ENCODE data around the gene HDAC8.

Gene HDAC8

DNA sequence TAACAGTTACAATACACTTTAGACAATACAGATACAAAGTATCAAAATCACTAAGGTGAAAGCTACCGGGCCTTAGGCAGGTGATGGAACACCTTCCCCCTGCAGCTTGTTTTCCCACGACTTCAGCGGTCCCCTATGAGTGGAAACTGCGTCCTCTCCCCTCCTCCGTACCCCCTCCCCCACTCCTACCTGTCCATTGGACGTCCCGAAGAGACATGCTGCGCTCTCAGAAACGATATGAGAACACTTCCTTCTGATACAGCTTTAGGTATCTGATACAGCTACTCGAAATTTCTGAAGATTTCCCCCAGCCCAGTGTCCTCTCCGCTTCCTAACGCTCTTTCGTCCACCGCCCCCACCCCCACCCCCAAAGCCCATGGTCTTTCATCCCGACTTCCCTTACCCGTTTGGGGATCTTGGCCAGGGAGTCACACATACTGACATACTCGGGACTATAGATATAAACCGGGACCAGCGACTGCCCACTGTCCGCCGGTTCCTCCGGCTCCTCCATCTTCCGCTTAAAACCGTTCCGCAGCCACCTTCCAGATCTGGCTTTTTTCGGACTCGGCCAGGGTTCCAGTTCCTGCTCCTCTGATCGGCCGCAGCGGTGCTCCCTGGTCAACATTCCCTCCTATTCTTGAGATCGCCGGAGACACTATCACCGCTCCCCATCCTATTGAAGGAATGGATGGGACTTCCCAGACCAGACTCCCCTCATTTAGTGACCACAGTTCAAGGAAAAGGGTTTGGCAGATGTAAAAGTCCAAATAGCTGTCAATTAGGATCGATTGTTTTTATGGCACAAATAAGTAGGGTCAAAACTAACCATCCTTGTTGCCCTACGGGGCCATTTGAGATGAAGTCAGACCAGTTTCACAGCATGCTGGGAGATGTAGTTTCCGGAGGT, at the start of gene HDAC8:
Gene HDAC8 (minus strand): TSS at position 596 of the 910 bp plus-strand sequence. CDS start 82 bp downstream, at position 514.
- peak within 1 kb of the TSS; percentile 80 for H3K4me3 ChIP-seq (ENCODE audit: low read depth, low read length)
- TF ChIP-seq, protein P1, sequence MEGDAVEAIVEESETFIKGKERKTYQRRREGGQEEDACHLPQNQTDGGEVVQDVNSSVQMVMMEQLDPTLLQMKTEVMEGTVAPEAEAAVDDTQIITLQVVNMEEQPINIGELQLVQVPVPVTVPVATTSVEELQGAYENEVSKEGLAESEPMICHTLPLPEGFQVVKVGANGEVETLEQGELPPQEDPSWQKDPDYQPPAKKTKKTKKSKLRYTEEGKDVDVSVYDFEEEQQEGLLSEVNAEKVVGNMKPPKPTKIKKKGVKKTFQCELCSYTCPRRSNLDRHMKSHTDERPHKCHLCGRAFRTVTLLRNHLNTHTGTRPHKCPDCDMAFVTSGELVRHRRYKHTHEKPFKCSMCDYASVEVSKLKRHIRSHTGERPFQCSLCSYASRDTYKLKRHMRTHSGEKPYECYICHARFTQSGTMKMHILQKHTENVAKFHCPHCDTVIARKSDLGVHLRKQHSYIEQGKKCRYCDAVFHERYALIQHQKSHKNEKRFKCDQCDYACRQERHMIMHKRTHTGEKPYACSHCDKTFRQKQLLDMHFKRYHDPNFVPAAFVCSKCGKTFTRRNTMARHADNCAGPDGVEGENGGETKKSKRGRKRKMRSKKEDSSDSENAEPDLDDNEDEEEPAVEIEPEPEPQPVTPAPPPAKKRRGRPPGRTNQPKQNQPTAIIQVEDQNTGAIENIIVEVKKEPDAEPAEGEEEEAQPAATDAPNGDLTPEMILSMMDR (IDR thresholded peaks at IDR 0.05; ENCODE audit: insufficient read depth, low read depth, low read length, missing control alignments): no peak
- peak; percentile 85 for DNase-seq (ENCODE audit: low read depth)

DNA sequence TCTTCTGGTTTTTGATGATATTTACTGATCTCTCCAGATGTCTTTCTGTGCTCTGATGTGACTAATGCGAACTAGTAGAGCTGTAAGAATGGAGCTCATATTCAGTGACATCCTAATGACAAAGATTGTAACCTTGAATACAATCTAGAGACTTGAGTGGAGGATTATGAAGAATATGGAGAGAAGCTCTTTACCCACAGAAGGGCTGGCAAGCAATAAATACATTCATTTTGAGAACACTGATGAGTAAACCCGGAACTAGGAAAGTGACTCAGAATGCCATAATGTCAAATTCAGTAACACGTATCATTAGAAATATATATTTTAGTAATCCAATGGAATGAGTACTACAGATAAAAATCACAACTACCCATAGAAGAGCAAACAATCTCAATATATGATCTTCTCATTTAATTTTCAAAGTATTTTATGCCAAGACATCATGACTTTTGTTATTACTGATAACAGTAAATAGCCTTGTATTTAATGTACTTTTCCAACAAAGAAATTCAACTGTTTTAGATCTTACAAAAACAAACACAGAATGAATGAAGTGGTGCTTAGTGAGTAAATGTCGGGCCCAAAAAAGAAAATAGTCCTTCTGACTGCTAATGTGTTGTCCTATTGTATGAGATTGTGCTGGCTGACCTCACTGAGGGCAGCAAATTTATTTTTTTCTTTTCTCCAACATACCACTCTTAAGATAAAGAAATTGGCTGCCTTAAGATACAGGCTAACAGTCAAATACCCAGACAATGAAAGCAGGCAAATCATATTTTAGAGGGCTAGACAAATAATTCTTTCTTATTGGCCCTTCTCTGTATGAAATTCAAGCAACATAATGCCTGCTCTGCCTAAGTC, 49.2 kb upstream of the HDAC8 start:
- H3K4me3 ChIP-seq (ENCODE audit: low read depth, low read length): no peak overlapping the region
- peak; percentile 48 for DNase-seq (ENCODE audit: low read depth)
- TF ChIP-seq, protein P1 (IDR thresholded peaks at IDR 0.05; ENCODE audit: insufficient read depth, low read depth, low read length, missing control alignments): no peak

DNA sequence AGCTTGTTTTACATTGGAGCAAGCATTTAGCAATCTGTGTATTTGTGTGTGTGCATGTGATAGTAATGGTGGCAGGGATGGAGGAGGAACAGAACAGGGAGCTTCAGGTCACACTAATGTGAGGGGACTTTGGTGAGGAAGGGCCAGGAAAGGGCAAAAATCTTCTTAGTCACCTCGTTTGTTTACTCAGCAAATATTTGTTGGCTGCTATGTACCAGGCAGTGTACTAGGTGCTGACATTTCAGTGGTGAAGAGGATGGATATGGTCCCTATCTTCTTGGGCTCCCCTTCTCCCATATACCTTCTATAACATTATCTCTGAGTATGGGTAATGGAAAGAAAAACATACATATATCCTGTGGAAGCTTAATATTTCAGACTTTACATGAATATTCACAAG, 48.5 kb upstream of the HDAC8 start:
- TF ChIP-seq, protein P1 (IDR thresholded peaks at IDR 0.05; ENCODE audit: insufficient read depth, low read depth, low read length, missing control alignments): no peak
- H3K4me3 ChIP-seq (ENCODE audit: low read depth, low read length): no peak overlapping the region
- DNase-seq (ENCODE audit: low read depth): no peak

DNA sequence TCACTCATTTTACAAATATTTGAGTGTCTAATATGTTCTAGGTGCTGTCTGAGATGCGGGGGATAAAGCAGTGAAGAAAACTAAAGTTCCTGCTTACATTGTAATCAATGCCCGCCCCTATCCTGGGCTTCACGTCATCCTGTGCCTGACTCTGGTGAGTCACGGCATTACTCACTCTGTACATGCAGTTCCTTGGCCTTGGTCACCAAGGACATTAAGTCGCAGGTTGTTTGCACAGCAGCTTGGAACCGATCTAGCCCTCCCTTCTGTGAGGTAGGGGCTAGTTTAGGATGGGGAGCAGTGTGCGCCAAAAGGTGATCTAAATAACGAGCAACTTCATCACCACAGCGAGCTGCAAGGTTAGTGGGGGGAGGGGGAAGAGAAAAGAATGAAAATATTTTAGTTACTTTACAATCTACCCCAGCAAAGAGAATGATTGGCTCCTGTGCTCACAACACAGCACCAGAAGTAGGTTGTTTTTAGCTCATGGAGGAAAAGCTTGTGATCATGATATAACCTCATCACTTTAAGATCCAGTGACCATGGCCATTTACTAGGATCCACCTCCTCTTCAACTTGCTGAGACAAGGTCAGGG, 48.0 kb upstream of the HDAC8 start:
- TF ChIP-seq, protein P1 (IDR thresholded peaks at IDR 0.05; ENCODE audit: insufficient read depth, low read depth, low read length, missing control alignments): no peak
- no peak overlapping the region for H3K4me3 ChIP-seq (ENCODE audit: low read depth, low read length)
- no peak for DNase-seq (ENCODE audit: low read depth)

DNA sequence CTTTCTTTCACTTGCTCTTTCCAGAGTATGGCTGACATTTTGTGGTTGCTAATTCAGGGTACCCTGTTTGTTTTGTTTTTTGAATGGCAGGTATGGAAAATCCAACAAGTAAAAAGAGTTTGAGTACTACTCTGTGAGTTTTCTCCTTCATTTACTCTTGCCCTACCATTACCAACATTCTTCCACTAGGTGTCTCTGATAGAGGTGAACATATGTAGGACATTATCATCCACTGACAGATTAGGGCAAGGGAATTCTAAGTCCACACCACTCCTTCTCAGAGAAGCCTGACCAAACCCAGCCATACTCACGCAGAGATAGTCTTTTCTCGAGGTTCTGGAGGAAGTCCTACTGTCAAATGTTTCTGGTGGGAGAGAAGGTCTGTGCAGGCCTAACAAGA, 36.7 kb upstream of the HDAC8 start:
- TF ChIP-seq, protein P1 (IDR thresholded peaks at IDR 0.05; ENCODE audit: insufficient read depth, low read depth, low read length, missing control alignments): no peak
- DNase-seq (ENCODE audit: low read depth): no peak
- H3K4me3 ChIP-seq (ENCODE audit: low read depth, low read length): no peak overlapping the region

DNA sequence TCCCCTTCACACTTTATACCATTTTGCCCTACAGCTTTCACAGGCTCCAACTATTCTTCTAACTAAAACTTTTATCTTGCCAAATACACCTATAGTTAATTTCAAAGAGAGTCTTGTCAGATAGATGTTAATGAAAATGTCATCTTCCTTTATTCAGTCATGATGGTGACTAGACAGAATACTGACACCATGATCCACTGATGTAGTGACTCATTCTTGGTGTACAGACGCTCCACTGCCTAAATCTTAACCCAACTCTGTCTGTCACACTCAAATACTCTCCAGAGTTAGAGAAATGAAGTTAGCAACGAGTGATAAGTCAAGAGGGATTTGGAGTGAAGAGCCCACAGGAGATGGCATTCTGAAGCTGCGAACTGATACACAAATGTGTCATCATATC, 32.1 kb upstream of the HDAC8 start:
- DNase-seq (ENCODE audit: low read depth): no peak
- TF ChIP-seq, protein P1 (IDR thresholded peaks at IDR 0.05; ENCODE audit: insufficient read depth, low read depth, low read length, missing control alignments): no peak
- H3K4me3 ChIP-seq (ENCODE audit: low read depth, low read length): no peak overlapping the region

Measured in GM12865 (cell line).